HEK293T (cell line): ENCODE data around the gene ADAM11.

Experiments
- CTCF ChIA-PET: fragments of 350-600 bp; formaldehyde crosslinking; extraction: SDS; loops from one replicate; lab custom pipeline; 2021; ENCODE audit warnings: antibody characterized with exemption, inconsistent platforms; lab: Yijun Ruan, JAX
- POLR2A ChIA-PET: fragments of 350-600 bp; formaldehyde crosslinking; extraction: SDS; loops from one replicate; lab custom pipeline; 2020; ENCODE audit warnings: antibody characterized with exemption, inconsistent platforms; lab: Yijun Ruan, JAX
- DNase-seq: peaks from one replicate; pipeline ENCODE4 v3.0.0; 2012; ENCODE audit warnings: mixed read lengths; ENCODE audit errors: extremely low spot score
- ARNT ChIP-seq: fragments of 450-650 bp; IDR thresholded peaks from 2 replicates; pipeline ENCODE4 v1.6.1; 2017; ENCODE audit warnings: mild to moderate bottlenecking
- BHLHE40 ChIP-seq: fragments of 450-650 bp; IDR thresholded peaks from 2 replicates; pipeline ENCODE4 v1.6.1; 2016; ENCODE audit warnings: mild to moderate bottlenecking, moderate library complexity, borderline replicate concordance
- CTBP1 ChIP-seq: fragments of 450-650 bp; IDR thresholded peaks from 2 replicates; pipeline ENCODE4 v1.6.1; 2016; ENCODE audit warnings: borderline replicate concordance
- ELF4 ChIP-seq: fragments of 450-650 bp; IDR thresholded peaks from 2 replicates; pipeline ENCODE4 v1.6.1; 2017; ENCODE audit warnings: antibody characterized with exemption
- FOXA1 ChIP-seq: fragments of 450-650 bp; IDR thresholded peaks from 2 replicates; pipeline ENCODE4 v1.6.1; 2016; ENCODE audit warnings: mild to moderate bottlenecking
- FOXK2 ChIP-seq: fragments of 450-650 bp; IDR thresholded peaks from 2 replicates; pipeline ENCODE4 v1.6.1; 2016; ENCODE audit warnings: mild to moderate bottlenecking
- FOXM1 ChIP-seq: fragments of 450-650 bp; IDR thresholded peaks from 2 replicates; pipeline ENCODE4 v1.6.1; 2017; ENCODE audit warnings: mild to moderate bottlenecking, borderline replicate concordance
- HDGF ChIP-seq: fragments of 450-650 bp; IDR thresholded peaks from 2 replicates; pipeline ENCODE4 v1.6.1; 2017; ENCODE audit warnings: antibody characterized with exemption, borderline replicate concordance
- L3MBTL2 ChIP-seq: fragments of 450-650 bp; conservative IDR thresholded peaks from 2 replicates; pipeline ENCODE4 v1.6.1; 2016; ENCODE audit warnings: mild to moderate bottlenecking
- LEF1 ChIP-seq: fragments of 450-650 bp; IDR thresholded peaks from 2 replicates; pipeline ENCODE4 v1.6.1; 2017; ENCODE audit warnings: mild to moderate bottlenecking, borderline replicate concordance
- NFRKB ChIP-seq: fragments of 450-650 bp; IDR thresholded peaks from 2 replicates; pipeline ENCODE4 v1.6.1; 2016; ENCODE audit warnings: mild to moderate bottlenecking, moderate library complexity
- SP1 ChIP-seq: fragments of 450-650 bp; IDR thresholded peaks from 2 replicates; pipeline ENCODE4 v1.6.1; 2017
- SUZ12 ChIP-seq: fragments of 450-650 bp; IDR thresholded peaks from 2 replicates; pipeline ENCODE4 v1.6.1; 2016; ENCODE audit warnings: mild to moderate bottlenecking
- TARDBP ChIP-seq: fragments of 450-650 bp; IDR thresholded peaks from 2 replicates; pipeline ENCODE4 v1.6.1; 2016
- ZNF384 ChIP-seq: fragments of 450-650 bp; IDR thresholded peaks from 2 replicates; pipeline ENCODE4 v1.6.1; 2016
- TF ChIP-seq, protein P1 (sequence below): fragments of 450-650 bp; IDR thresholded peaks from 2 replicates; pipeline ENCODE4 v1.6.1; 2016

ADAM11 gene

GRCh38 chr17:44767493-44767892 lies 8.7 kb downstream of the ADAM11 start:
- DNase-seq: no peak

DNA sequence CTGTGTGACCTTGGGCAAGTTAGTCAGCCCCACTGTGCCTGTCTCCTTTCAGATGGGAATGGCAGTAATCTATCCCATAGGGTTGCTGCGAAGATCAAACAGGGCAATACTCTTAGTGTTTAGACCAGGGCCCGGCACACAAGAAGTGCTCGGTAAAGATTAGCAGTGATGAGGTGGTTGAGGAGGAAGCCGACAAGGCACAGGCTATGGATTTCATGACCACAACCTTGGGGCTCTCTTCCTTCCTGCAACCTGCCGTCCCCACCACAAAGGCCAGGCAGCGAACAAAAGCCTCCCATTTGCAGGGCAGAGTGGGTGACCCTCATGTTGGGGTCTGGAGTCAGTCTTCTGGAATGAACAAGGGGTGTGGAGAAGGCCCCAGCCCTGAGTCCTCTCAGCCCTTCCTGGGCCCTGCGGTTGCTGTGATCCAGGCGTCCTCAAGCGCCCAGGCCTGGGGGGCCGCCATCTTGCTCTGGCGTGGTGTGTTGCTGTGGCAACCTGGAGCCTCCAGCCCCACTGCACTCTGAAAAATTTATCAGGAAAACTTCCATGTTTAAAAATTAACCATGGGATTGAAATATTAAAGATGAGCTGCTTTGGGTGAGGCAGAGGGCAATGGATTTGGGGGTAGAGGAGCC lies 9.8 kb downstream of the ADAM11 start:
- TF ChIP-seq TARDBP: no peak
- no peak for TF ChIP-seq FOXK2
- ChIA-PET POLR2A (no interaction called here), CTCF (no interaction called here)
- no peak for DNase-seq

More at GRCh38 chr17:44767493-44767892, 8.7 kb downstream of the ADAM11 start:
- ChIA-PET CTCF (no interaction called here), POLR2A (no interaction called here)
- TF ChIP-seq SUZ12: no peak
- TF ChIP-seq ELF4: no peak
- TF ChIP-seq L3MBTL2: no peak
- TF ChIP-seq TARDBP: no peak
- no peak for TF ChIP-seq FOXK2
- TF ChIP-seq BHLHE40: no peak
- no peak for TF ChIP-seq LEF1
- TF ChIP-seq FOXA1: no peak
- no peak for TF ChIP-seq HDGF
- TF ChIP-seq ZNF384: no peak
- no peak for TF ChIP-seq SP1
- TF ChIP-seq NFRKB: no peak
- TF ChIP-seq CTBP1: no peak
- TF ChIP-seq FOXM1: no peak
- TF ChIP-seq, protein P1, sequence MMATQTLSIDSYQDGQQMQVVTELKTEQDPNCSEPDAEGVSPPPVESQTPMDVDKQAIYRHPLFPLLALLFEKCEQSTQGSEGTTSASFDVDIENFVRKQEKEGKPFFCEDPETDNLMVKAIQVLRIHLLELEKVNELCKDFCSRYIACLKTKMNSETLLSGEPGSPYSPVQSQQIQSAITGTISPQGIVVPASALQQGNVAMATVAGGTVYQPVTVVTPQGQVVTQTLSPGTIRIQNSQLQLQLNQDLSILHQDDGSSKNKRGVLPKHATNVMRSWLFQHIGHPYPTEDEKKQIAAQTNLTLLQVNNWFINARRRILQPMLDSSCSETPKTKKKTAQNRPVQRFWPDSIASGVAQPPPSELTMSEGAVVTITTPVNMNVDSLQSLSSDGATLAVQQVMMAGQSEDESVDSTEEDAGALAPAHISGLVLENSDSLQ: no peak
- no peak for TF ChIP-seq ARNT

DNA sequence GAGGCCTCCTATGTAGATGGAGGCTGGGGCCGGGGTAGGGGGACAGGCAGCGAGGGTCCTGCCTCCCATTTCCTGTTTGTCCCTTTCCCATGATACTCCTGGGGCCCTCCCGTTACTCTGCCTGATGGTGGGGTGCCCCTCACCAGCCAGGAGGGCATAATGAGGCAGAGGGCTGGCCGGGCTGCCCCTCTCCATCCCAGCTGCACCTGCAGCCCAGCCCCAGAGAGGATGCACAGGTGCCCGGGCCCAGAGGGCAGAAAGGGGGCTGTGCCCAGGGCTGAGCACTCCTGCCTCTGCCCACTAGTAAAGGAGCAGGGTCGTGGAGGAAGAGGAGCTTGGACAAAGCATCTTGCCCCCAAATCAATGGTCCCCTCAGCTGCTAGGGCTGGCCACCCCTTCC lies 10.4 kb downstream of the ADAM11 start:
- TF ChIP-seq, protein P1: no peak
- no peak for TF ChIP-seq CTBP1
- no peak for TF ChIP-seq SUZ12
- no peak for TF ChIP-seq SP1
- TF ChIP-seq ELF4: no peak
- no peak for TF ChIP-seq NFRKB
- no peak for TF ChIP-seq BHLHE40
- POLR2A ChIA-PET: no interaction called here
- DNase-seq: no peak
- CTCF ChIA-PET: no interaction called here

DNA sequence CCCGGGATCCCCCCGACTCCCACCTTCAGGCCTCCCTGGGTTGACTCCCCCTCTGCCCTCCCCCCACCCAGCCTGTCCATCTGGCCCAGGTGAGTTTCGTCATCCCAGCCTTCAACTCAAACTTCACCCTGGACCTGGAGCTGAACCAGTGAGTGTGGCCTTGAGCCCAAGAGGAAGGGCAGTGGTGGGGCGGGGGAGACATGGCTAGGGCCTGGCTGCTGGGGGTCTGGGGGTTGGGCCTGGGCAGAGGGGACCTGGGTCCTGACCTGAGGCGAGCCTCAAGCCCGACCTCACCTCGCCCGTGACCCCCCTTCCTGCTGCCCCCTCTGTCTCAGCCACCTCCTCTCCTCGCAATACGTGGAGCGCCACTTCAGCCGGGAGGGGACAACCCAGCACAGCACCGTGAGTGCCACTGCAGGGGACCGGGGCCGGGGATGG lies 10.9 kb downstream of the ADAM11 start:
- DNase-seq: no peak
- ChIA-PET POLR2A (interaction anchor here (1.6 kb wide), 1 partner anchor 11 kb away, joined by 7 read pairs; the partner anchor contains the start of gene ADAM11), CTCF (interaction anchor here (0.6 kb wide), 1 partner anchor 10 kb away, joined by 3 read pairs; no protein-coding TSS in a partner anchor)
- no peak for TF ChIP-seq FOXK2
- TF ChIP-seq SP1: no peak
- no peak for TF ChIP-seq CTBP1
- no peak for TF ChIP-seq L3MBTL2
- TF ChIP-seq, protein P1: no peak
- TF ChIP-seq HDGF: no peak
- TF ChIP-seq FOXA1: no peak
- no peak for TF ChIP-seq LEF1
- no peak for TF ChIP-seq ELF4
- TF ChIP-seq ARNT: no peak
- TF ChIP-seq ZNF384: no peak
- TF ChIP-seq BHLHE40: no peak

GRCh38 chr17:44770166-44770925 lies 11.6 kb downstream of the ADAM11 start:
- no peak for TF ChIP-seq TARDBP
- TF ChIP-seq NFRKB: no peak
- TF ChIP-seq BHLHE40: no peak
- no peak for TF ChIP-seq L3MBTL2
- TF ChIP-seq LEF1: no peak
- TF ChIP-seq HDGF: no peak
- no peak for TF ChIP-seq FOXA1
- TF ChIP-seq ARNT: no peak
- no peak for TF ChIP-seq FOXK2
- TF ChIP-seq CTBP1: no peak
- TF ChIP-seq FOXM1: no peak
- no peak for TF ChIP-seq ELF4
- no peak for TF ChIP-seq SUZ12
- no peak for TF ChIP-seq SP1
- no peak for TF ChIP-seq ZNF384
- TF ChIP-seq, protein P1: no peak
- no peak for DNase-seq
- ChIA-PET POLR2A (interaction anchor here (1.6 kb wide), 1 partner anchor 11 kb away, joined by 7 read pairs; the partner anchor contains the start of gene ADAM11), CTCF (interaction anchor here (0.6 to 1.4 kb wide), 4 partner anchors 9 to 824 kb away, joined by 3 read pairs; partner anchors contain the start of gene ADAM11)
